GM23248 (cell line): ENCODE data around the gene ARHGAP26. TPM values are rescaled to one million over a fixed set of nuclear protein-coding genes. Genes with fewer than 3 reads are reported as not detected.

Experiments used
- DNase-seq: peaks from one replicate; pipeline ENCODE4 v3.0.0-alpha.2; 2015
- H2AFZ ChIP-seq: fragments of 200-600 bp; sonication (generic); 2 replicates; pipeline ENCODE4 v1.6.1; 2016; ENCODE audit warnings: antibody characterized with exemption
- H3F3A ChIP-seq: fragments of 200-600 bp; sonication (generic); 2 replicates; pipeline ENCODE4 v1.6.1; 2016; ENCODE audit warnings: mild to moderate bottlenecking, antibody characterized with exemption, mixed run types; ENCODE audit not compliant: insufficient read depth
- H3K27ac ChIP-seq: fragments of 200-600 bp; sonication (generic); 2 replicates; pipeline ENCODE4 v1.5.1; 2016; ENCODE audit warnings: mild to moderate bottlenecking
- H3K27me3 ChIP-seq: fragments of 200-600 bp; sonication (generic); replicated peaks from 2 replicates; pipeline ENCODE4 v1.6.1; 2016; ENCODE audit warnings: mild to moderate bottlenecking; ENCODE audit not compliant: insufficient read depth
- H3K36me3 ChIP-seq: fragments of 200-600 bp; sonication (generic); 2 replicates; pipeline ENCODE4 v1.6.1; 2016; ENCODE audit warnings: low read depth, mild to moderate bottlenecking
- H3K4me1 ChIP-seq: fragments of 200-600 bp; sonication (generic); 2 replicates; pipeline ENCODE4 v1.6.1; 2016; ENCODE audit warnings: mild to moderate bottlenecking; ENCODE audit not compliant: insufficient read depth
- H3K4me2 ChIP-seq: fragments of 200-600 bp; sonication (generic); one replicate; pipeline ENCODE4 v1.6.1; 2016; ENCODE audit warnings: mild to moderate bottlenecking; ENCODE audit not compliant: unreplicated experiment
- H3K4me3 ChIP-seq: fragments of 200-600 bp; sonication (generic); 2 replicates; pipeline ENCODE4 v1.5.1; 2016; ENCODE audit warnings: mild to moderate bottlenecking
- H3K79me2 ChIP-seq: fragments of 200-600 bp; sonication (generic); 2 replicates; pipeline ENCODE4 v1.6.1; 2016; ENCODE audit warnings: mild to moderate bottlenecking; ENCODE audit not compliant: insufficient read depth
- H3K9ac ChIP-seq: fragments of 200-600 bp; sonication (generic); 2 replicates; pipeline ENCODE4 v1.6.1; 2016; ENCODE audit warnings: mild to moderate bottlenecking
- H3K9me2 ChIP-seq: fragments of 200-600 bp; sonication (generic); 2 replicates; pipeline ENCODE4 v1.6.1; 2016; ENCODE audit warnings: mixed run types, mild to moderate bottlenecking, moderate library complexity; ENCODE audit not compliant: insufficient read depth
- H3K9me3 ChIP-seq: fragments of 200-600 bp; sonication (generic); one replicate; pipeline ENCODE4 v1.6.1; 2017; ENCODE audit warnings: low read depth
- H4K20me1 ChIP-seq: fragments of 200-600 bp; sonication (generic); 2 replicates; pipeline ENCODE4 v1.6.0; 2016; ENCODE audit not compliant: insufficient read depth
- EZH2 ChIP-seq: fragments of 200-600 bp; sonication (generic); IDR thresholded peaks from 2 replicates; pipeline ENCODE4 v1.6.1; 2018; ENCODE audit warnings: antibody characterized with exemption, mild to moderate bottlenecking; ENCODE audit not compliant: insufficient read depth, poor library complexity, severe bottlenecking
- EZH2phosphoT487 ChIP-seq: fragments of 200-600 bp; sonication (generic); IDR thresholded peaks from 2 replicates; pipeline ENCODE4 v1.6.1; 2018; ENCODE audit warnings: antibody characterized with exemption, moderate library complexity, mild to moderate bottlenecking, low read depth; ENCODE audit not compliant: insufficient read depth
- WGBS, 2 experiments: methylation state at CpG; one replicate each; pipeline ENCODE4 v1.1.6; 2015 to 2017; ENCODE audit warnings: low lambda C conversion rate in 2 of 2, low coverage in 1 of 2; ENCODE audit errors: missing lambda C conversion rate in 2 of 2; 5-methylcytosine and 5-hydroxymethylcytosine counted together
- in situ Hi-C: fragments of 300-500 bp; cut with MboI; formaldehyde crosslinking; loops from 2 replicates; pipeline ENCODE4 v1.15.0; 2020
- polyA plus RNA-seq: library from polyadenylated mRNA; unstranded; fragments of >200 nt; fragmentation: Nextera tagmentation; extraction: Ambion mirVana; gene quantifications from 2 replicates; pipeline ENCODE4 v1.2.1, GENCODE V29; 2016
- total RNA-seq: library from RNA; depleted of rRNA; stranded (reverse); fragments of >200 nt; shearing (Covaris generic); gene quantifications from 2 replicates; pipeline ENCODE4 v1.2.3, GENCODE V29; 2014

ARHGAP26 gene
- total and polyA plus RNA-seq, 2 experiments from 2014 or later: 1.6 to 1.7 TPM

GRCh38 chr5:142746532-142747433 lies 23.4 kb upstream of the ARHGAP26 start:
- 37 to 38% methylated on average over 4 of the region's 4 CpGs for WGBS, 2 experiments
- DNase-seq: peak; percentile 83

GRCh38 chr5:142748132-142748531 lies 22.0 kb upstream of the ARHGAP26 start:
- Histone ChIP-seq H3K4me1 (peaks cover 53% of the 10 kb centered on the region), H3K79me2 (no peaks in the 10 kb centered on the region), H3K27me3 (no peaks in the 10 kb centered on the region), H4K20me1 (no peaks in the 10 kb centered on the region), H3K36me3 (no peaks in the 10 kb centered on the region), H3K9me2 (no peaks in the 10 kb centered on the region), H3K27ac (peak overlapping the region; percentile 66), H3K4me3 (no peak overlapping the region), H3K4me2 (peak overlapping the region; percentile 1), H3F3A (peaks cover 39% of the 10 kb centered on the region), H3K9me3 (no peaks in the 10 kb centered on the region), H3K9ac (peak overlapping the region; percentile 14; the same call in 1 of the 2 replicates), H2AFZ (no peak overlapping the region)
- 2 to 5% methylated on average over 1 of the region's 1 CpG for WGBS, 2 experiments
- TF ChIP-seq EZH2: no peak
- TF ChIP-seq EZH2phosphoT487: 0 out of 2 replicates have a peak, but pooled peaks have one; percentile 62
- in situ Hi-C loops: no loop called here
- peak; percentile 73 for DNase-seq

More at GRCh38 chr5:142746532-142747433, 23.4 kb upstream of the ARHGAP26 start:
- peaks cover 47% of the 10 kb centered on the region for H3K4me1 ChIP-seq
- no peaks in the 10 kb centered on the region for H3K36me3 ChIP-seq
- no peak overlapping the region for H3K4me3 ChIP-seq
- H3K27me3 ChIP-seq: no peaks in the 10 kb centered on the region
- H3K4me2 ChIP-seq: peak overlapping the region; percentile 20
- no peak for TF ChIP-seq EZH2phosphoT487
- TF ChIP-seq EZH2: no peak
- H3K79me2 ChIP-seq: no peaks in the 10 kb centered on the region
- H3K9ac ChIP-seq: peak overlapping the region; percentile 42; the same call in 1 of the 2 replicates
- no peaks in the 10 kb centered on the region for H4K20me1 ChIP-seq
- no peaks in the 10 kb centered on the region for H3K9me2 ChIP-seq
- H3K27ac ChIP-seq: peak overlapping the region; percentile 66
- H3F3A ChIP-seq: peaks cover 39% of the 10 kb centered on the region
- no peak overlapping the region; the same call in 1 of the 2 replicates for H2AFZ ChIP-seq
- no peaks in the 10 kb centered on the region for H3K9me3 ChIP-seq
- in situ Hi-C loops: no loop called here

GRCh38 chr5:142748568-142749249 lies 21.5 kb upstream of the ARHGAP26 start:
- in situ Hi-C loops: no loop called here
- H3K9me3 ChIP-seq: no peaks in the 10 kb centered on the region

GRCh38 chr5:142749321-142749720 lies 20.9 kb upstream of the ARHGAP26 start:
- Histone ChIP-seq H3K79me2 (no peaks in the 10 kb centered on the region), H3K4me1 (peaks cover 45% of the 10 kb centered on the region), H3K9ac (no peak overlapping the region), H3K4me3 (no peak overlapping the region), H3F3A (peaks cover 35% of the 10 kb centered on the region), H3K27me3 (no peaks in the 10 kb centered on the region), H4K20me1 (no peaks in the 10 kb centered on the region), H3K36me3 (no peaks in the 10 kb centered on the region), H3K4me2 (no peak overlapping the region), H2AFZ (no peak overlapping the region), H3K27ac (peak overlapping the region; percentile 66), H3K9me2 (no peaks in the 10 kb centered on the region), H3K9me3 (no peaks in the 10 kb centered on the region)
- in situ Hi-C loops: no loop called here
- no peak for TF ChIP-seq EZH2phosphoT487
- no peak for TF ChIP-seq EZH2
- DNase-seq: peak; percentile 83
- WGBS, 2 experiments: 48 to 54% methylated on average over 3 of the region's 3 CpGs

More at GRCh38 chr5:142748568-142749249, 21.5 kb upstream of the ARHGAP26 start:
- TF ChIP-seq EZH2phosphoT487 (no peak), EZH2 (no peak)
- Histone ChIP-seq H3F3A (peaks cover 35% of the 10 kb centered on the region), H3K4me2 (peak overlapping the region; percentile 1), H3K4me1 (peaks cover 49% of the 10 kb centered on the region), H2AFZ (no peak overlapping the region), H3K4me3 (no peak overlapping the region), H3K79me2 (no peaks in the 10 kb centered on the region), H4K20me1 (no peaks in the 10 kb centered on the region), H3K27me3 (no peaks in the 10 kb centered on the region), H3K9ac (no peak overlapping the region; the same call in 1 of the 2 replicates), H3K27ac (peak overlapping the region; percentile 66), H3K36me3 (no peaks in the 10 kb centered on the region), H3K9me2 (no peaks in the 10 kb centered on the region)
- WGBS, 2 experiments: 97% methylated on average over 2 of the region's 2 CpGs
- no peak for DNase-seq
